ENCODE results near the gene PRC1.

- TF ChIP-seq POLR2A (IDR thresholded peaks at IDR 0.05) (no peak), POLR2AphosphoS5 (IDR thresholded peaks at IDR 0.05) (no peak), EP300 (IDR thresholded peaks at IDR 0.05) (no peak)
- TF ChIP-seq, protein P1, sequence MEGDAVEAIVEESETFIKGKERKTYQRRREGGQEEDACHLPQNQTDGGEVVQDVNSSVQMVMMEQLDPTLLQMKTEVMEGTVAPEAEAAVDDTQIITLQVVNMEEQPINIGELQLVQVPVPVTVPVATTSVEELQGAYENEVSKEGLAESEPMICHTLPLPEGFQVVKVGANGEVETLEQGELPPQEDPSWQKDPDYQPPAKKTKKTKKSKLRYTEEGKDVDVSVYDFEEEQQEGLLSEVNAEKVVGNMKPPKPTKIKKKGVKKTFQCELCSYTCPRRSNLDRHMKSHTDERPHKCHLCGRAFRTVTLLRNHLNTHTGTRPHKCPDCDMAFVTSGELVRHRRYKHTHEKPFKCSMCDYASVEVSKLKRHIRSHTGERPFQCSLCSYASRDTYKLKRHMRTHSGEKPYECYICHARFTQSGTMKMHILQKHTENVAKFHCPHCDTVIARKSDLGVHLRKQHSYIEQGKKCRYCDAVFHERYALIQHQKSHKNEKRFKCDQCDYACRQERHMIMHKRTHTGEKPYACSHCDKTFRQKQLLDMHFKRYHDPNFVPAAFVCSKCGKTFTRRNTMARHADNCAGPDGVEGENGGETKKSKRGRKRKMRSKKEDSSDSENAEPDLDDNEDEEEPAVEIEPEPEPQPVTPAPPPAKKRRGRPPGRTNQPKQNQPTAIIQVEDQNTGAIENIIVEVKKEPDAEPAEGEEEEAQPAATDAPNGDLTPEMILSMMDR (IDR thresholded peaks at IDR 0.05) = no peak
Measured at GRCh38 chr15:90982135-90982534, 12.2 kb downstream of the PRC1 start.

Measured in gastroesophageal sphincter (tissue), 3 donors.